HG02938 (cell line): ENCODE data around the gene GFY.

Source experiments
- ATAC-seq: cut with Tn5 transposase; IDR thresholded peaks from one replicate; pipeline ENCODE4 v1.9.1; 2021; ENCODE audit warnings: mild to moderate bottlenecking, moderate library complexity; ENCODE audit not compliant: unreplicated experiment

GFY gene

DNA sequence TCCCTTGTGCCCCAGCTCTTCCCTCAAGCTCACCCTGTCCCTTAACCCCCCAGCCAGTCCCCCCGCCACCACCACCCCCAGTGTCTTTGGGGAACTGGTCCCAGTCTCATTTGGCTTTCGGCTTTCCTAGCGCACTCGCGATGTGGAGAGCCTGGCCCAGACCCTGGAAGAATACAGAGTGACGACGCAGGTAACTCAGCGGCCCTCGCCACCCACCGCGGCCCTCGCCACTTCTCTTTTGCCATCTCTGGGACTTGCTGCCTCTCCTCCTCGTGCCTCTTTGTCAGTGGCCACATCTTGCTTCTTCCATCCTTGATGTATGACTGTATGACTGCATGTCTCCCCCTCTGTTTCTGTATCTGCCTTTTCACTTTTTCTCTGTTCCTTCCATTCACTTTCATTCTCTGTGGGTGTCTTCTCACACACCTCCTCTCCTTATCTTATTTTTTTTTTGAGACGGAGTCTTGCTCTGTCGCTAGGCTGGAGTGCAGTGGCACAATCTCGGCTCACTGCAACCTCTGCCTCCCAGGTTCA, 17.6 kb upstream of the GFY start:
- no peak for ATAC-seq

DNA sequence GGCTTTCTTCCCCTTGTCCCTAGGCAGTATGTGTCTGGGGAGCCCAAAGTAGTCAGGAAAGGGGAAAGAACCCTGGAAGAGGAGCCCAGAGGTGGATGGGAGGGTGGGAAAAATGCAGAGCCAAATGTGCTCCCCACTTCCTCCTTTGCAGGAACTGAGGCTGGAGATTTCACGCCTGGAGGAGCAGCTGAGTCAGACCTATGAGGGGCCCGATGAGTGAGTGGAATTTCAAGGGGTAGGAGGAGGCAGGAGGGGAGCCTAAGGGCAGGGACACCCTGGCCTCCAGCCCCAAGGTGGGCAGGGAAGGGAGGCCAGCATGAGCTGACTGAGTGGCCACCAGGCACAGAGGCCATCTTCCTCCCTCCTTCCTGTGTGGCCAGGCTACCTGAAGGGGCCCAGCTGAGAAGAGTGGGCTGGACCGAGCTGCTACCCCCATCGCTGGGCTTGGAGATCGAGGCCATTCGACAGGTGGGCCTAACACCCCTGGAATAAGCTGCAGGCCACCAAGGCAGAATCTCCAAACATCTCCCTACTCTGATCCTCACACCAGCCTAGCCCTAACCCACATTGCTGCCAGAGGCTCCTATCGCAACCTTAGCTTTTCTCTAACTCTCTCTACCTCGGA, 16.3 kb upstream of the GFY start:
- no peak for ATAC-seq

DNA sequence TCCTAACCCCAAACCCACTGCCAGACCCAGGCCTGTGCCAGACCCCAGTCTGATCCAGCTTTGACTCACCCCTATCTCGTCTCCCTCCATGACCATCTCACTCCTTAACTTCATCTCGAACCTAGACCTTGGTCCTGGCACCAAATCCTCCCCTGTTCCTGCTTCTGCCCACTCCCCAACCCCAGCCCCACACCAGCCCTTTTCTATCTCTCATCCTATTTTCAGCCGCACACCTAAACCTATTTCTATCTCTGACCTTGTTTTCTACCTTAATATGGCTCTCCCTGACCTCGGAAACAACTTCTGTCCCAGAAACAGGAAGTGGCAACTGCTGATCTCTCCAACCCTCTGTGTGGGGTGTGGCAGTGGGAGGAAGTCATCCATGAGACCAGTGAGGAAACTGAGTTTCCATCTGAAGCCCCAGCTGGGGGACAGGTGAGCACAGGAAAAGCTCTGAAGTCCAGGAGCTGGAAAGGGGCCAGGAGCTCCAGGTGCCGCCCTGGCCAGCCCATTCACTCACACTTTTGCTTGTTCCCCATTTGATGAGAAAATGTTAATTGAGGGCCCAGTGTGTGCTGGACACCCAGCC, 15.7 kb upstream of the GFY start:
- ATAC-seq = no peak

DNA sequence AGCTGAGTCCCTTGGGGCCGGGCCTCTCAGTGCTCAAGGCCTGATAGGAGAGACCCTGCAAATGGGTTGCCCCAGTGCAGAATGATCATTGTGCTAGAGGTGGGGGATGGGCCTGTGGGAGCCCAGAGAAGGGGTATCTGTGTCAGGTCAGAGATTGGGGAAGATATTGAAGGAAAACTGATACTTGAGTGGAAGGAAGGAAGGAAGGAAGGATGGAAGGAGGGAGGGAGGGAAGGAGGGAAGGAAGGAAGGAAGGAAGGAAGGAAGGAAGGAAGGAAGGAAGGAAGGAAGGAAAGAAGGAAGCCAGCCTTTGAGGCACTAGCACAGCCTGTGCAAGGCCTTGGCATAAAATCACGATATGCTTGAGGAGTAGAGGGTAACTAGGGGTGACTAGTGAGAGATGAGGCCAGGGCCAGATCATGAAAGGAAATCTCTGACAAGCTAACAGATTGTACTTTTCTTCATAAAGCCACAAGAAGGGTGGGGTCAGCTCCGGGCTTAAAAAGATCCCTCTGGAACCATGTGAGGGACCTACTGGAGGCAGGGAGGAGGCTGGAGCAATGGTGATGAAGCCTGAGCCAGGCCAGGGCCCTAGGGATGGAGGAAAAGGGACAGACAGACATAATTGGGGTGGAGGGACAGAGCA, 13.4 kb upstream of the GFY start:
- no peak for ATAC-seq

DNA sequence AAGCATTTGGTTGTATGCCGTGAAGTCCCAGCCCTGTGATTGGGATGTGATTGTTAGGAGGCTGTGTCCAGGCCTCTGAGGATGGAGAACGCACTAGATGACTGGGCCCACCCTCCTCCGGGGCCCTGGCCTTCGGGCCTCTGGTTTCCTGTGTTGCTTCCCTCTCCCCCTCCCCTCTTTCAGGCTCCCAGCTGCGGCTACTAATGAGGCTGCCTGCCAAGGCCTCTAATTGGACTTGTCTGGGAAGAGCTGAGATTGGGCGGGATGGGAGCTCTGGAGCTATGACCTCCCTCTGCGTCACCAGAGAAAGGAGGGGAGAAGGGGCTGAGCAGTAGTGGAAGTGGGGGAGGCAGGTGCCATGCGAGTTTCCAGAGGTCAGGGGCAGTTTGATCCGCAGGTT, 11.8 kb upstream of the GFY start:
- no peak for ATAC-seq

DNA sequence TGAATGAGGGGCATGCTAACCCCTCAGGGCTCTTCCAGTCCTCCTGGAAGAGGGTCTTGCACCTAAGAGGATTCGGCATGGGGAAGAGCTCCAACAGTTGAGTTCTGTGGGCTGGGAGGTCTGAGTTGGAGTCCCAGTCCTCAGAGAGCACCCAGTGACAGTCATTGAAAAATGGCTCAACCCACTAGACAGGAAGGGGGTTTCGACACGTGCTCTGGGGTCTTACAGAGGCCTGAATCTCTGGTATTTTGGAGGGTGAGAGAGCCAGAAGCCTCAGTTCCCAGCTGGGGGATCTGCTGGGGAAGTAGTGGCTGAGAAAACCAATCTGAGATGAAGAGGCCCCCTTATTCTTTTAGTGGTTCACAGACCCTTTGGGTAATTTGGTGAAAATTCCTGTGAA, 10.9 kb upstream of the GFY start:
- ATAC-seq = no peak

DNA sequence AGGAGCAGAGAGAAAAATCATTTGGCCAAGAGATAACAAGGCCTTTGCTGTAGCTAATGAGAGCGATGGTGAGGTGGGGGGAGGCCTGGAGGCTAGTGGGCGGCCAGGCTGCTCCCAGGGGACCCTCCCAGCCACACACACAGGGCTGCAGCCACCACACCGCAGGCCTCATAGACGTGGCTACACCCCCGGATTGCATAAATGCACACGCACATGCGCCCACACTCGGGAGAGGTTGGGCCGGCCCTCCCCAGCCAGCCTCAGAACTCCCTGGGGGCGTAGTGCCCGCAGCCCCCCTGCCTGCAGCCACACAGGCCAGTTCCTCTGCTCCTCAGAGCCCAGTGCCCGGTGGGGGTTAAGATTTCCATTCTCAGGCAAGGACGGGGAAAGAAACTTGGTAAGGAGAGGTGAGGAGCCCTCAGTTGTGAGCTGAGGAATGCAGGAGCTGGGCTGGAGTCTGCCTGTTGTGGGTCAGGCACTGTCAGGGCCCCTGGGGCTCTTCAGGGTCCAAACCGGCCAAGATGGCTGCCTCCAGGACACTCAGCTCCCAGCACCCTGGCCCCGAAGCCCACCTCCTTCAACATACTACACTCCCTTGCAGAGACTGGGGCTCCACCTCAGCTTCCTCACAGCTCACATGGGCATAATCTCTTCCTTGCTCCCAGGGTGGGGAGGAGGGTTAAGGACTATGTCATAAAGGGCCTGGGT, 9.9 kb upstream of the GFY start:
- ATAC-seq = no peak

DNA sequence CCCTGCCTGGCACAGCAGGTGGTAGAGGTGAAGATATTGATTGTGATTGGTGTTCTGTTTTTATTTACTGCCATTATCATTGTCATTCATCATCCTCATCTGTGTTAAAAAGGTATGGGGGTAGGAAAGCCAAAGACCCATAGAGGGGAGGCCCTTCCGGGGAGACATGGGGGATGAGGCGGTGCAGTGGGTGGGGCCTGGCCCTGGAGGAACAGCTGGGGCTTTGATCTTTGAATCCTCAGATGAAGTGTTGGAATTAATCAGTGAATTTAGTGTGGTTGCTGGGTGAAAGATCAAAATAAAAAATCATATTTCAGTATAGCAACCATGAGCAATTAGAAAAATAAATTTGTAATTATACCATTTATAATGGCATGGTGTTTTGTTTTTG, 9.4 kb upstream of the GFY start:
- ATAC-seq = no peak

DNA sequence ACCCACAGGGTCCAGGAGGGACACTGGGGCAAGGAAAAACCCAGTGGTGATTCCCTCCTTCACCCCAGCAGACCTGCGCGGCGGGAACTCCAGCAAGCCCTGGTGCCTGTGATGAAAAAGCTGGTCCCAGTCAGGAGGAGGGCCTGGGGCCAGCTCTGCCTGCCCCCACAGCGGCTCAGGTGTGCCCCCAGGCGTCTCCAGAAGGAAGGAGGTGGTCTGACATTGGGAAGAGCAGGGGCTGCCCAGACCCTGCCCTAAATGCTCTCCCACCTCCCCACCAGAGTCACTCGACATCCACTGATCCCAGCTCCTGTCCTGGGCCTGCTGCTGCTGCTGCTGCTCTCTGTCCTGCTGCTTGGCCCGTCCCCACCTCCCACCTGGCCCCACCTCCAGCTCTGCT, 8.1 kb upstream of the GFY start:
- ATAC-seq = no peak

DNA sequence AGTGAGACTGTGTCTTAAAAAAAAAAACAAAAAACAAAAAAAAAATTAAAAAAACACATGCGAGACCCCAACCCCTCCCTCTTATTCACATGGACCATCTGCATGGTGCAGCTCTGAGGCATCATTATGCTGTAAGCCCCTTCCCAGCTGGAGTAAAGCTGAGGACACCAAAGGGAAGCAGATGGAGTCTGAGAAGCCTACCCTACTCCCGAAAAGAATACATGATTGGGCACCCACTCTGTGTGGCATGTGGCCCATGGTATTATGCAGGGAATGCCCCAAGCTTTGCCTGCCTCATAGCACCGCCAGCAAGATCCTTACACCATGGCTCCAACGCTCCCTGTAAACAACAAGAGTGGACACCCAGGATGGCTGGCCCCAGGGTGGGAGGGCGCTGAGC, 6.7 kb upstream of the GFY start:
- ATAC-seq = no peak

DNA sequence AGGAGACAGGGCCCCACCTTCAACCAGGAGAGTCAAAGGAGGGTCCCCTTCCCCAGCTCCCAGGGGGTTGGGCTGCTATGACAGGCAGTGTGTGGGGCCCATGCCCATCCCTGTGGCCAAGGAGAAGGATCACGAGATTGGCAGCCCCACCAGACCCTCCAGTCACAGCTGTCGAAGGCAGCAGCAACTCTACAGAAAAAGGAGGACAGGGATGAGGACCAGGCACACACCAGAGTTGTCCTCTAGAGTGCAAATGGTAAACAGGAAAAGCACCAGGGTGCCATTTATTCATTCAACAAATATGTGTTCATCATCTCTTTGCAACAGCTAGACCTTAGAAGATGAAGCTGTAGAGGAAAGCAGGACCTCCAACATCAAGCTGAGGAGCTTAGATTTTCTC, 6.0 kb upstream of the GFY start:
- no peak for ATAC-seq

DNA sequence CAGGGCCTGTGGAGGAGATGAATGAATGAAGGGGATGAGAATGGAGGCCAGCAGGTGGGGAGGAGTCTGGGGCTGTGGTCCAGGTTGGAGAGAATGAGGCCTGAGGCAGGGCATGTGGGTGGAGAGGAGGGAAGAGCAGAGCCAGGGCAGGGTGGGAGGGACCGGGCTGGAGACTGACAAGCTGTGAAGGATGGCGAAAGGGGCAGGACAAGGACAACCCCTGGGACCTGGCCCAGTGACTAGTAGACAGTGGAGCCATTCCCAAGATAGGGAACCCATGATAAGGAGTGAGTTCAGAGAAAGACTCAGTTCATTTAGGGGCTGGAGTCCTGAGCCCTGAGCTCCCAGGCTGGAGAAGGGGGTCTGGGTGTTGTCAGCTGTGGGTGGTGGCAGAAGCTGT, 5.0 kb upstream of the GFY start:
- ATAC-seq = no peak

DNA sequence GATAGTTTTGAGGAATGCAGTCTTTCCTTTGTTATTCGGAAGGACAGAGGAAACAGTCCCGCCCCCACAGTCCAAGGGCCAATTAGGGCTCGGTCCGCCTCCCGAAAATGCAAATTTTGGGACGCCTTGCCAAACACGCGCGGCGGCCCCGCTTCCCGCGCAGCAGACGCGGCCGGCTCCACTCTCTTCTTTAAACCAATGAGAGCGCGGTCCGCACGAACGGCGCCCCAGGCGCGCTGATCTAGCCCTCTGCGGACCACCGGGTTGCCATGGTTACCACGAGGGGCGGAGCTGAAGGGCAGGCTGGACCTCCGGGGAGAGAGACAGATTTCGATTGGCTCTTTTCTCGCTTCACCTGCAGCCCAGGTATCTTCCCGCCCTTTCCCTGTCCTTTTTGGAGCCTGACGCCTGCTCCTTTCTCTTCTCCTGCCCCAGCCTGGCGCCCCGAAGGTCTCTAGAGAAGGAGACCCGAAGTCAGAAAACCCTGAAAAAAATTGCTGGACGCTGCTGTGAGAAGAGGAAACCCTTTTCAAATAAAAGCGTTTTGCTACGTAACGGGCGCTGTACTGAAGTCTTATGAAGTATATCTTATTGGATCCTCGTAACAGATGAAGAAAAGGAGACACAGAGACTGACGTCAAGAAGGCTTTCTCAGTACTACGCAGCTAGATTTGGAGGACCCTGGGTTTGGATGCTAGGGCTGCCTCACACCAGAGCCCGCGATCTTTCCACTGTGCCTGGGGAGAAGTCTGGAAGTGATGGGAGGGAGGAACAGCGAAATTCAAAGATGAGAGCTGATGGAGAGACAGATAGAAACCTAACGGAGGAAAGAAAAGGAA, 3.9 kb upstream of the GFY start:
- no peak for ATAC-seq

DNA sequence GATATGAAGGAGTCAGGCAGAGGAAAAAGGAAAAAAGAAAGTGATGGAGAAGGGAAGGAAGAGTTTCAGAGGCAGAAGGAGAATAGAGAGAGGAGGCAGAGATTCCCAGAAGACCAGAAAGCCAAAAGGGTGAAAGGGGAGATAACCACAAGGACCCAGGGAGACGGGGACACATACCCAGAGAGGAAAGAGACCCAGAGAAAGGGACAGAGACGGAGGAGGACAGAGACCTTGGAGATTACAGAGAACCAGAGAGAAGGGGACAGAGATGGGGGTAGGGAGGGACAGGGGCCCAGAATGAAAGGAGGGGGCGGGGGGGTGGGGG, 3.3 kb upstream of the GFY start:
- ATAC-seq = no peak

DNA sequence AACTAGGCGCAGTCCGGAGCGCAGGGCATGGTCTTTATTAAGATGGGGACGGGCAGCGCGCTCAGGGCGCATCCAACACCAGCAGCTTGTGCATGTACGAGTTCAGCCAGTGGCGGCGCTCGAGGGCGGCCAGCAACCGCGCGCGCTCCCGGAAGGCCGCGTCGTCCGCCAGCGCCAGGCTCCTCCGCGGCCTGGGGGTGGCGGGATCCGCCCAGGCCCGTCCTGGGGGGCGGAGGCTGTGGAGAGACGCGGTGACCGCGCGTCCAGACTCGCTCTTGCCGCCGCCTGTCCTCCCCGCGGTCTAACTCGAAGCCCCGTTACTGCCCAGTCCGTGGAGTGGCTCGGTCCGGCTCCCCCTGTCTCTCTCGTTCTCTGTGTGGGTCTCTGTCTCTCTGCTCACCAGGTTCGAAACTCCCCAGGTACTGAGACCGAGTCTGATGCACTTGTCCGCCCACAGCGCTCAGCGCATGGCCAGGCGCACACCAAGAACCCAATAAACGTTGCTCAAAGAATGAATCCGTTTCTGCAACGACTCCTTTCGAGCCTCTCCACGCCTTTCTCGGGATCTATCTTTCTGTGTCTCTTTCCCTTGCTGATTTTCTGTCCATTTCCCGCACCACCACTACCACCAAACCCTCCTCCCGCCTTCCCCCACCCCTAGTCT, 2.6 kb upstream of the GFY start:
- no peak for ATAC-seq

DNA sequence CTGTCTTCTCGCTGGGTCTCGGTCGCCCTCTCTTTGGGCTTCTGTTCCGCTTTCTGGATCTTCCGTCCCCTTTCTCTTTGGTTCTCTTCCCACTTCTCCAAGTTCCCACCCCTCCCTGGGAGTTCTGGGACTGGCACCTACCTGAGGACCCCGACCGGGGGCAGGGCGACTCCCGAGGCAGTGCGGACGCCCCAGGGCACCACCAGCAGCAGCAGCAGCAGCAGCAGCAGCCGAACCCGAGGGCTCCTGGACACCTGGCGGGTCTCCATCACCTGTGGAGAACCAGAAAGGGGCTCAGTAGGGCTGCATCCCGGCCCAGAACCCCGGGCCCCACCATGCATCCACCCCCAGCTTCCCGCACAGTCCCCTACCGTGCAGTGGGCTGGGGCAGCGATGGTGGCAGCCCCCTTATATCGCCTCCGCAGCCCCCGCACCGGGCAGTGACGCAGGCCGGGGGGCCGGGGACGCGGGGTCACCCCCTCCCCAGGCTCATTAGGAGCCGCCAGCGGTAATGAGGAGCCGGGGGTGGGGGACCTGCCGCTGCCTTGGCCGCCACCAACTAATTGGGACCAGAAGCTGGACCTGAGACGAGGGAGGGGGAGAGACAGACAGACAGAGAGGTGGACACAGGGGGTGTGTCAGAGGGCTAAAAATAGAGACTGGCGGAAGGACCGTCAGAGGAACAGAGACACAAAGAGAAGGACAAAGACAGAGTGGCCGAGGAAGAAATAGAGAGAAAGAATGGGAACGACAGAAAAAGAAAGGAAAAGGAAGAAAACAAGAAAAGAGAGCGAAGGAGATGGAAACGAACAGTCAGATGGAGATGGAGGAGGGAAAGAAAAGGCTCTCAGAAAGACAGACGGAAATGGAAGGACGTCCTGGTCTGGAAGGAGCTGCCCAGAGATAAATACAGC, 1.9 kb upstream of the GFY start, which contains the start of gene PTH2:
PTH2 (minus strand) TSS at position 371 of the 914 bp plus-strand sequence; CDS start at position 269, 102 bp downstream.
- no peak for ATAC-seq

DNA sequence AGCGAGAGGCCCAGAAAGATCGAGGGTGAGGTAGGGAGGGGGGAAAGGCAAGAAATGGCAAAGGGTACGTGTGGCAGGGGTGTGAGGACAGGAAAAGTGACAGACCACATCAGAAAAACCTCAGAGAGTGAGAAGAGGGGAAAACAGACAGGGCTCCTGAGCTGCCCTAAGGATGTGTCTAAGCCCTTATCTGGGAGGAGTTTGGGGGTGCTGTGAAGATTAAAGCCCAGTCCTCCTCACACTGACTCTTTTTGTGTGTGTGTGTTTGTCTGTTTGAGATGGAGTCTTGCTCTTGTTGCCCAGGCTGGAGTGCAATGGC, 1.2 kb upstream of the GFY start:
- no peak for ATAC-seq

DNA sequence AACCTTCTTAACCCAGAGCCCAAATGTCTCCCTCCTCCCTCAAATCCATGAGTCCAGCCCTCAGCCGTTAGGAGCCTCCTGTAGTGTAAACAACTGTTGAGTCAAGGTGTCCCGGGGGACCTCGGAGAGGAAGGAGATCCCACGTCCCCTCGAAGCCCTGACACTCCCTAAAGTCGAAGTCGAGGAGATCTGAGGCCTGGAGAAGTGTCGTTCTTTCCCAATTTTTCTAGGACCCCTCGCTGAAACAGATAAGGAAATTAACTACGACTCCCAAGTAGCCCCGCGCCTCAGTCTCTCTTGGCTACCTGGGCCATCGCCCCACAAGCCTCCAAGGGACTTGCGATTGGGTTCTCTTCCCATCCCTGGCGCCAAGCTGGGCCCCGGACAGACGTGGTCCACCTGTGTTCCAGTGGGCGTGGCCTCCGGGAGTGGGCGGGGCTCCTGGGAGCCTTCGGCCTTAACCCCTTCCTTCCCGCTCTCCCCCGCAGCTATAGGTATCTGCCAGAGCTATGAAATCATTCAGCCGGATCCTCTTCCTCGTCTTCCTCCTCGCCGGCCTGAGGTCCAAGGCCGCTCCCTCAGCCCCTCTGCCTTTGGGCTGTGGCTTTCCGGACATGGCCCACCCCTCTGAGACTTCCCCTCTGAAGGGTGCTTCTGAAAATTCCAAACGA, 869 bp downstream of the GFY start:
- ATAC-seq = no peak

DNA sequence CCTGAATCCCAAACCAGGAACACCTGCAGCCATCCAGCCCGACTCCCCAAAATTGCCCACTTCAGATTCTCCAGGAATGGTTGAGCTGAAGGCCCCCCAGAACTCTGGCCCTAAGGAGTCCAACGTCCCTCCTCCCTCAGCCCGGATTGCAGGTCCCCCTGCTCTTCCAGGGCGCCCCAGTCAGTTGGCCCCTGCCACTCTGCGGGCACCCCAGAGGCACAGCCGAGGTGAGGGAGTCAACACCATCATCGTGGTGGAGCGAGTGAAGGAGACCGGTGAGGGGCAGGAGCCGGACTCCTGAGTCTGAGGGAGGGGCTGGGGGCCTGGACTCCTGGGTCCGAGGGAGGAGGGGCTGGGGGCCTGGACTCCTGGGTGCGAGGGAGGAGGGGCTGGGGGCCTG, 2.2 kb downstream of the GFY start:
- ATAC-seq = no peak
